Measurements from ENCODE around the gene FOS. TPM values are rescaled to one million over a fixed set of nuclear protein-coding genes. Genes with fewer than 3 reads are reported as not detected.

The FOS gene
- total RNA-seq, 2 donors from 2014 or later, result 232 to 555 TPM

DNA sequence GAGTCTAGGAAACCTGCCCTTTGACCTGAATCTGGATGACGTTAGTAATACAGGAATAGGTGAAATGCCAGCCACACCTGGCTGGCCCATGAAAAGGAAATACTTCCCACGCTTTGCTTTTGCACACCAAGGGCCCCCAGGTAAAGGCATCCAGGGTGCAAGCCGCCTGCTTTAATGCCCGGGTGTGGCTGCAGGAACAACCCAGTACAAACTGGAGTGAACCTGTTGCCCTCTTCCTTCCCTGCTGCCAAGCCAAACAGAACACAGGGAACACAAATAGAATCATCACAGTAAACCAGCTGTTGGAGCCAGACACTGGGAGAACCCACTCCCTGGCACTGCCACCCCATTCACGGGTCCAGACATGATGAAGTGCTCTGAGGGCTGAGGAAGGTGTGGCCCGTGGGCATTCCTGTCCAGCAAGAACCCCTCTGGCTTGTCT is 24.2 kb upstream of the FOS start:
- Histone ChIP-seq H3K36me3 (no peaks in the 10 kb centered on the region), H3K4me3 (no peak overlapping the region), H3K27ac (peak overlapping the region; percentile 34 to 52), H3K9me3 (no peaks in the 10 kb centered on the region), H3K27me3 (no peaks in the 10 kb centered on the region), H3K4me1 (peaks cover 0 to 30% of the 10 kb centered on the region in 2 donors)
- no peak for DNase-seq (ENCODE audit: low spot score)
- TF ChIP-seq, protein P1, sequence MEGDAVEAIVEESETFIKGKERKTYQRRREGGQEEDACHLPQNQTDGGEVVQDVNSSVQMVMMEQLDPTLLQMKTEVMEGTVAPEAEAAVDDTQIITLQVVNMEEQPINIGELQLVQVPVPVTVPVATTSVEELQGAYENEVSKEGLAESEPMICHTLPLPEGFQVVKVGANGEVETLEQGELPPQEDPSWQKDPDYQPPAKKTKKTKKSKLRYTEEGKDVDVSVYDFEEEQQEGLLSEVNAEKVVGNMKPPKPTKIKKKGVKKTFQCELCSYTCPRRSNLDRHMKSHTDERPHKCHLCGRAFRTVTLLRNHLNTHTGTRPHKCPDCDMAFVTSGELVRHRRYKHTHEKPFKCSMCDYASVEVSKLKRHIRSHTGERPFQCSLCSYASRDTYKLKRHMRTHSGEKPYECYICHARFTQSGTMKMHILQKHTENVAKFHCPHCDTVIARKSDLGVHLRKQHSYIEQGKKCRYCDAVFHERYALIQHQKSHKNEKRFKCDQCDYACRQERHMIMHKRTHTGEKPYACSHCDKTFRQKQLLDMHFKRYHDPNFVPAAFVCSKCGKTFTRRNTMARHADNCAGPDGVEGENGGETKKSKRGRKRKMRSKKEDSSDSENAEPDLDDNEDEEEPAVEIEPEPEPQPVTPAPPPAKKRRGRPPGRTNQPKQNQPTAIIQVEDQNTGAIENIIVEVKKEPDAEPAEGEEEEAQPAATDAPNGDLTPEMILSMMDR (IDR thresholded peaks at IDR 0.05), result no peak

DNA sequence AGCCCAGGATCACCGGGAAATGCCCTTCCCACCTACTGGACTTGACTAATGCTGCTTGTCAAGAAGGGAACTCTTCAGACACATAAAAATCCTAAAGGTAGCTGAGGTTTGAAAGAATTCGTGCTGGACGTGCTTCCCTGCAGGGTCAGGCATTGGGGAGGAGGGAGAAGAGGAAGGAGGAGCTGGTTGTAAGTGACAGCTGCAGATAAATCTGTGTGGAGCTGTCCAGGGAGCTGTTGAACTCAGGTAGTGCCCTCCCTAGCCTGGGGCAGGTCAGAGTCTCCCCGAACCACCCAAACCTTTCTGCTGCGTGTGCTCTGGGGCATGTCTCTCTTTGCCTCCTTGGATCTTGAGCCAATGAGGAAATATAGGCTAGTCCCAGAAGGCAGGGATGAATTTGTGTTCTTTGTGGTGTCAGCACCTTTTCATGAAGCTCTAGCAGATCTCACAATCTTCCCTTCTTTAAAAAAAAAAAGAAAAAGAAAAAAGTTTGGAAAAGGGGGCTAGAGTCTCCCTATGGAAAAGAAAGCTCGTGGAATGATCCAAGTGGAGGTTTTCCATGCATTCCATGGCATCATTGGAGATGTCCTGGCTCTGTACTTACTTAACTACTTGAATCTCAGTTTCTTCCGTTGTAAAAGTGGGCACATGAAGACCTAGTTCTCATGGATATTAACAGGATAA is 23.6 kb upstream of the FOS start:
- Histone ChIP-seq H3K27ac (peak overlapping the region; percentile 34 to 52), H3K4me3 (no peak overlapping the region), H3K36me3 (no peaks in the 10 kb centered on the region), H3K9me3 (no peaks in the 10 kb centered on the region), H3K4me1 (peaks cover 0 to 37% of the 10 kb centered on the region in 2 donors), H3K27me3 (no peaks in the 10 kb centered on the region)
- TF ChIP-seq, protein P1 (IDR thresholded peaks at IDR 0.05), result no peak
- DNase-seq (ENCODE audit: low spot score), result no peak

DNA sequence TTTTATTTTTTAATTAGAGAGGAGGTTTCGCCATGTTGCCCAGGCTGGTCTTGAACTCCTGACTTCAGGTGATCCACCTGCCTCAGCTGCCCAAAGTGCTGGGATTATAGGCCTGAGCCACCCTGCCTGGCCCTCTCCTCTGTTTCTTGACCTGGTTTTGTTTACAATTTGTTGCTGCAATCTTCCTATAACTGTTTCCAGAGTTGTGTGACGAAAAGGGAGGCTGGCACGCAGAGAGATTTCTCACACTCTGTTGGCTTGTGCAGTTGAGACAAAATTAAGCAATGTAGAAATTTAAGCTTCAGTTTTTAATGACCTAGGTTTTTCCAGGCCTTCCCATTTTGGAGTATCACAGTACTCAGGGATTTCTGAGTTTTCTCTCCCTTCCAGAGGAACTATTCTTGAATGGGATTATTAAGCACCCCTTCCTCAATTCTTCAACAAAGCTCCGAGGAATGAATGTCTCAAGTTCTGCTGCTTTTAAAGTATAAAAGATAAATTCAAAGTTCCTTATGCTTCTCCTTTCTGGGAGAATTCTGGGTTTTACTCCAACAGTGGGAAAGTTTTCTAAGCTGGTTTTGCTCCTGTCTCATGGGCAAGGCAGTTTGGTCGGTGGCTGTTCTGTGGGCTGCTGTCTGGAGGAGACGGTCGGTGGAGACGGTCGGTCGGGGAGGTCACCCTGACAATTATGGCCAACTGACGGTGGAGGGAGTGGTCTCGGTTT is 20.4 kb upstream of the FOS start:
- H3K36me3 ChIP-seq, result no peaks in the 10 kb centered on the region
- peak overlapping the region; percentile 94 to 96 for H3K27ac ChIP-seq
- no peaks in the 10 kb centered on the region for H3K27me3 ChIP-seq
- peak overlapping the region; percentile 23 to 49 for H3K4me3 ChIP-seq
- peak; percentile 91 for DNase-seq (ENCODE audit: low spot score)
- H3K4me1 ChIP-seq, result peaks cover 0 to 37% of the 10 kb centered on the region in 2 donors
- TF ChIP-seq, protein P1 (IDR thresholded peaks at IDR 0.05), result no peak
- no peaks in the 10 kb centered on the region for H3K9me3 ChIP-seq

DNA sequence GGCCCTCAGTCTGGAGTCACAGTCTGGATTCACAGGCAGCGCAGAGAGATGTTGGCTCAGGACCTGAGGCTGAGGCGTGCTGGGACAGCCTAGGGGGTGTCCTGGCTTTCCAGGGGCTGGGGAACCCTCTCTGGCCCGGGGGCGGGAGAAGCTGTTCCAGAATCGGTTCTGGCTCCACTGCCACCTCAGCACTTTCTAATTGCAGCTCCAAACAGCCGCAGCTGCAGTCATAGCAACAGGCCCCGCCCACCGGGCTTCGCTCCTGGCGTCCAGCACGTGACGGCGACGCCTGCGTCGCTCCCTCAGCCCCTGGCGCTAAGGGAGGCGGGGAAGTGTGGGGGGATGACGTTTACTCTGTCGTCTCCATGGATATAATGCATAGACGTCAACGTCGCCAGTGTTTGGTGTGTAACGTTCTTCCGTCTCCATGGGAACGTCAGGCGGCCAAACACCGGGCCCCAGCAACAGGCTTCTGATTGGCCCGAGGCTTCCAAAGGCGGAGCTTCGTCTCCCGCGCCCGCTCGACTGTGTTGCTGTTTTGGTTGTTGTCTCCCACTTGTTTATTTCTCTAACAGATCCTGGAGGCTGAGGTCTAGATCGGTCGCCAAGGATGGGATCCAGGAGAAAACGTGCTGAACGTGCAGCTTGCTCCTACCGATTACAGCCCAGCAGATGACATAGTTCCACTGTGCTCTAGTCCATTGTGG is 19.7 kb upstream of the FOS start:
- DNase-seq (ENCODE audit: low spot score), result peak; percentile 99
- TF ChIP-seq, protein P1 (IDR thresholded peaks at IDR 0.05), result no peak
- Histone ChIP-seq H3K4me1 (peaks cover 0 to 37% of the 10 kb centered on the region in 2 donors), H3K36me3 (no peaks in the 10 kb centered on the region), H3K9me3 (no peaks in the 10 kb centered on the region), H3K27me3 (no peaks in the 10 kb centered on the region), H3K4me3 (peak overlapping the region; percentile 23 to 49), H3K27ac (peak overlapping the region; percentile 94 to 96)

DNA sequence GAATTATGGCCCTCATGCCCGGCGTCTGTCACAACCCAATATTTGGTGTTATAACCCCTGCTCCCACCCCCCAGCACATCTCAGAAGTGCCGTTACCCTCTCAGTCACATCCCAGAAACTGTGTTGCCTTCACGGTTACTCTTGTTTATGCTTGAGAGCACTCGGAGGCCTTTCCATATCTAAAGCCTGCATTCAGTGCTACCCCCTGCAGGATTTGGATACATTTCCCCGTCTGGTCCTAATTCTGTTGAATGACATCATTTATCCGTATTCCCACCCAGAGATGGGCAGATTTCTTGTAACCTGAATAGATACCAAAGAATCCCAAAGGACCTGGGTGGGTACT is 19.1 kb upstream of the FOS start:
- Histone ChIP-seq H3K36me3 (no peaks in the 10 kb centered on the region), H3K27ac (peak overlapping the region; percentile 94 to 96), H3K4me1 (peaks cover 0 to 32% of the 10 kb centered on the region in 2 donors), H3K4me3 (peak overlapping the region; percentile 13 to 49), H3K27me3 (no peaks in the 10 kb centered on the region), H3K9me3 (no peaks in the 10 kb centered on the region)
- no peak for DNase-seq (ENCODE audit: low spot score)
- TF ChIP-seq, protein P1 (IDR thresholded peaks at IDR 0.05), result peak in 1 of 2 donors; percentile 44
